Measurements from ENCODE around the gene LPAR6. TPM values are rescaled to one million over a fixed set of nuclear protein-coding genes. Genes with fewer than 3 reads are reported as not detected.
"Not testable (repeated sequence)": the region's sequence is repeated elsewhere in the genome, so short reads cannot be mapped to it uniquely, and the experiment has no call there.

Gene LPAR6
- total RNA-seq, 1 donor from 2014 or later: 6.2 TPM

GRCh38 chr13:48426052-48426451, 13.1 kb upstream of the LPAR6 start:
- TF ChIP-seq, protein P1, sequence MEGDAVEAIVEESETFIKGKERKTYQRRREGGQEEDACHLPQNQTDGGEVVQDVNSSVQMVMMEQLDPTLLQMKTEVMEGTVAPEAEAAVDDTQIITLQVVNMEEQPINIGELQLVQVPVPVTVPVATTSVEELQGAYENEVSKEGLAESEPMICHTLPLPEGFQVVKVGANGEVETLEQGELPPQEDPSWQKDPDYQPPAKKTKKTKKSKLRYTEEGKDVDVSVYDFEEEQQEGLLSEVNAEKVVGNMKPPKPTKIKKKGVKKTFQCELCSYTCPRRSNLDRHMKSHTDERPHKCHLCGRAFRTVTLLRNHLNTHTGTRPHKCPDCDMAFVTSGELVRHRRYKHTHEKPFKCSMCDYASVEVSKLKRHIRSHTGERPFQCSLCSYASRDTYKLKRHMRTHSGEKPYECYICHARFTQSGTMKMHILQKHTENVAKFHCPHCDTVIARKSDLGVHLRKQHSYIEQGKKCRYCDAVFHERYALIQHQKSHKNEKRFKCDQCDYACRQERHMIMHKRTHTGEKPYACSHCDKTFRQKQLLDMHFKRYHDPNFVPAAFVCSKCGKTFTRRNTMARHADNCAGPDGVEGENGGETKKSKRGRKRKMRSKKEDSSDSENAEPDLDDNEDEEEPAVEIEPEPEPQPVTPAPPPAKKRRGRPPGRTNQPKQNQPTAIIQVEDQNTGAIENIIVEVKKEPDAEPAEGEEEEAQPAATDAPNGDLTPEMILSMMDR (IDR thresholded peaks at IDR 0.05; ENCODE audit: insufficient read depth, low read length, poor library complexity, severe bottlenecking): no peak
- Histone ChIP-seq H3K36me3 (ENCODE audit: control insufficient read depth, insufficient read depth, low read length) (no peaks in the 10 kb centered on the region), H3K4me3 (ENCODE audit: low read depth, low read length) (no peak overlapping the region), H3K27me3 (ENCODE audit: control insufficient read depth, insufficient read depth, low read length) (no peaks in the 10 kb centered on the region)
- DNase-seq (ENCODE audit: low read depth): no peak

GRCh38 chr13:48424212-48424611, 11.3 kb upstream of the LPAR6 start:
- H3K27me3 ChIP-seq (ENCODE audit: control insufficient read depth, insufficient read depth, low read length): no peaks in the 10 kb centered on the region
- H3K36me3 ChIP-seq (ENCODE audit: control insufficient read depth, insufficient read depth, low read length): no peaks in the 10 kb centered on the region
- TF ChIP-seq, protein P1 (IDR thresholded peaks at IDR 0.05; ENCODE audit: insufficient read depth, low read length, poor library complexity, severe bottlenecking): no peak
- H3K4me3 ChIP-seq (ENCODE audit: low read depth, low read length): no peak overlapping the region
- no peak for DNase-seq (ENCODE audit: low read depth)

DNA sequence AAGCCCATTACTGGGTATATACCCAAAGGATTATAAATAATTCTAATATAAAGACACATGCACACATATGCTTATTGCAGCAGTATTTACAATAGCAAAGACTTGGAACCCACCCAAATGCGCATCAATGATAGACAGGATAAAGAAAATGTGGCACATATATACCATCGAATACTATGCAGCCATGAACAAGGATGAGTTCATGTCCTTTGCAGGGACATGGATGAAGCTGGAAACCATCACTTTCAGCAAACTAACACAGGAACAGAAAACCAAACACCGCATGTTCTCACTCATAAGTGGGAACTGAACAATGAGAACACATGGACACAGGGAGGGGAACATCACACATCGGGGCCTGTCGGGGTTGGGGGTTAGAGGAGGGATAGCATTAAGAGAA, 9.1 kb upstream of the LPAR6 start:
- not testable (repeated sequence) for H3K36me3 ChIP-seq (ENCODE audit: control insufficient read depth, insufficient read depth, low read length); H3K4me3 ChIP-seq (ENCODE audit: low read depth, low read length); H3K27me3 ChIP-seq (ENCODE audit: control insufficient read depth, insufficient read depth, low read length); DNase-seq (ENCODE audit: low read depth)

- H3K36me3 ChIP-seq (ENCODE audit: control insufficient read depth, insufficient read depth, low read length): no peaks in the 10 kb centered on the region
- H3K4me3 ChIP-seq (ENCODE audit: low read depth, low read length): no peak overlapping the region
- no peak for DNase-seq (ENCODE audit: low read depth)
- TF ChIP-seq, protein P1 (IDR thresholded peaks at IDR 0.05; ENCODE audit: insufficient read depth, low read length, poor library complexity, severe bottlenecking): no peak
- no peaks in the 10 kb centered on the region for H3K27me3 ChIP-seq (ENCODE audit: control insufficient read depth, insufficient read depth, low read length)
Measured at GRCh38 chr13:48415516-48415915, 2.6 kb upstream of the LPAR6 start.

DNA sequence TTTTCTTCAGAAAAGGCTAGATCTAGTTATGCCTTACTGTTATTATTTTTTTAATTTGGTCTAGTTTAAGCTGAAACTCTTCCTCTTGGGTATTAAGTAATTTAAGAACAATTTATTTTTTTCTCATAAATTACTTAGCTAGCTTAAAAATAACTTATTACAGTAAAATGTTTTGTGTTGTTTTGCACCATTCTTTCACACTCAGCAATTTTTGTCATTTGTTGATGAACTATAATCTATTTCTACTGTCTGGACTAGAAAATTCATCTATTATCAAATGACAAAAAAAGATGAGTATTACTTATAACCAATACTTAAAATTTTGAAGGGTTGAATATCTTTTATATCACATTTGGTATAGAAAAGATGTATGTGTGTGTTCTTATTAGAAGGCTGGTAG, 1.6 kb upstream of the LPAR6 start:
- DNase-seq (ENCODE audit: low read depth): no peak
- Histone ChIP-seq H3K36me3 (ENCODE audit: control insufficient read depth, insufficient read depth, low read length) (no peaks in the 10 kb centered on the region), H3K27me3 (ENCODE audit: control insufficient read depth, insufficient read depth, low read length) (no peaks in the 10 kb centered on the region), H3K4me3 (ENCODE audit: low read depth, low read length) (no peak overlapping the region)
- TF ChIP-seq, protein P1 (IDR thresholded peaks at IDR 0.05; ENCODE audit: insufficient read depth, low read length, poor library complexity, severe bottlenecking): no peak

- Histone ChIP-seq H3K27me3 (ENCODE audit: control insufficient read depth, insufficient read depth, low read length) (no peaks in the 10 kb centered on the region), H3K36me3 (ENCODE audit: control insufficient read depth, insufficient read depth, low read length) (no peaks in the 10 kb centered on the region), H3K4me3 (ENCODE audit: low read depth, low read length) (peak overlapping the region; percentile 50)
- TF ChIP-seq, protein P1 (IDR thresholded peaks at IDR 0.05; ENCODE audit: insufficient read depth, low read length, poor library complexity, severe bottlenecking): no peak
- no peak for DNase-seq (ENCODE audit: low read depth)
Measured at GRCh38 chr13:48411841-48412531, 927 bp downstream of the LPAR6 start.
